GM19463 (cell line): ENCODE data around the gene FRAT2.
"Not testable (repeated sequence)": the region's sequence is repeated elsewhere in the genome, so short reads cannot be mapped to it uniquely, and the experiment has no call there.

Experiments
- ATAC-seq: cut with Tn5 transposase; IDR thresholded peaks from one replicate; pipeline ENCODE4 v1.9.1; 2021; ENCODE audit warnings: mild to moderate bottlenecking, moderate library complexity; ENCODE audit not compliant: unreplicated experiment

FRAT2 gene

GRCh38 chr10:97292097-97292861 is 42.2 kb downstream of the FRAT2 start, which contains the start of gene ARHGAP19:
ARHGAP19 (minus strand) TSS chr10:97292637; CDS start chr10:97292627, 10 bp downstream.
- ATAC-seq: peak; percentile 92

GRCh38 chr10:97291357-97292096 is 43.0 kb downstream of the FRAT2 start:
- no peak for ATAC-seq

GRCh38 chr10:97290576-97291356 is 43.8 kb downstream of the FRAT2 start:
- not testable (repeated sequence) for ATAC-seq

- not testable (repeated sequence) for ATAC-seq
Measured at GRCh38 chr10:97290076-97290475, 44.5 kb downstream of the FRAT2 start.
